Stimulated activated CD4-positive, alpha-beta T cell treated with anti-CD3 and anti-CD28 coated beads, Interleukin-2, amount 100 ng/mL, for 4 hours (primary cell): ENCODE results near the gene CARD14.
"Not testable (repeated sequence)": the region's sequence is repeated elsewhere in the genome, so short reads cannot be mapped to it uniquely, and the experiment has no call there.

Experiments
- DNase-seq: peaks from one replicate; pipeline ENCODE4 v3.0.0-alpha.2; 2020; ENCODE audit warnings: low read depth

Gene CARD14

GRCh38 chr17:80185968-80186367 is 16.1 kb downstream of the CARD14 start:
- no peak for DNase-seq

- DNase-seq: no peak
Observed at GRCh38 chr17:80187090-80187489, 17.3 kb downstream of the CARD14 start.

- DNase-seq: no peak
Observed at GRCh38 chr17:80187515-80187941, 17.7 kb downstream of the CARD14 start.

GRCh38 chr17:80189611-80190010 is 19.8 kb downstream of the CARD14 start:
- DNase-seq: no peak

- DNase-seq: no peak
Observed at GRCh38 chr17:80190716-80191115, 20.9 kb downstream of the CARD14 start.

GRCh38 chr17:80191192-80191591 is 21.4 kb downstream of the CARD14 start:
- no peak for DNase-seq

GRCh38 chr17:80191865-80192661 is 22.2 kb downstream of the CARD14 start:
- DNase-seq: no peak

GRCh38 chr17:80195141-80195540 is 25.3 kb downstream of the CARD14 start:
- no peak for DNase-seq

- DNase-seq: peak; percentile 32
Observed at GRCh38 chr17:80195671-80196529, 26.1 kb downstream of the CARD14 start.

- no peak for DNase-seq
Observed at GRCh38 chr17:80196652-80197051, 26.8 kb downstream of the CARD14 start.

GRCh38 chr17:80198144-80198661 is 28.4 kb downstream of the CARD14 start:
- no peak for DNase-seq

GRCh38 chr17:80199295-80199694 is 29.5 kb downstream of the CARD14 start:
- not testable (repeated sequence) for DNase-seq

GRCh38 chr17:80201446-80201845 is 31.6 kb downstream of the CARD14 start:
- no peak for DNase-seq

- no peak for DNase-seq
Observed at GRCh38 chr17:80202197-80202596, 32.4 kb downstream of the CARD14 start.

GRCh38 chr17:80203471-80203963 is 33.7 kb downstream of the CARD14 start:
- no peak for DNase-seq

- DNase-seq: no peak
Observed at GRCh38 chr17:80204626-80205468, 35.0 kb downstream of the CARD14 start.

GRCh38 chr17:80205811-80206210 is 36.0 kb downstream of the CARD14 start:
- no peak for DNase-seq

GRCh38 chr17:80208050-80208449 is 38.2 kb downstream of the CARD14 start:
- DNase-seq: no peak

GRCh38 chr17:80209765-80210164 is 39.9 kb downstream of the CARD14 start:
- no peak for DNase-seq

GRCh38 chr17:80210348-80211108 is 40.7 kb downstream of the CARD14 start:
- no peak for DNase-seq

- DNase-seq: no peak
Observed at GRCh38 chr17:80212109-80212508, 42.3 kb downstream of the CARD14 start.
